Loucy (cell line): ENCODE measurements around the gene MARCKSL1.

Experiments
- H2AFZ ChIP-seq: fragments of 200-600 bp; sonication (generic); 2 replicates; pipeline ENCODE4 v1.6.0; 2016; ENCODE audit warnings: antibody characterized with exemption, mild to moderate bottlenecking, low read length, moderate library complexity
- H3F3A ChIP-seq: fragments of 200-600 bp; 2 replicates; pipeline ENCODE4 v1.6.0; 2016; ENCODE audit warnings: antibody characterized with exemption, low read depth, mild to moderate bottlenecking
- H3K27me3 ChIP-seq: fragments of 200-600 bp; sonication (generic); 2 replicates; pipeline ENCODE4 v1.6.1; 2014; ENCODE audit warnings: low read length, mild to moderate bottlenecking; ENCODE audit not compliant: insufficient read depth, poor library complexity, severe bottlenecking
- H3K36me3 ChIP-seq: fragments of 200-600 bp; sonication (generic); 2 replicates; pipeline ENCODE4 v1.6.1; 2016; ENCODE audit warnings: low read length; ENCODE audit not compliant: insufficient read depth
- H3K4me1 ChIP-seq: fragments of 200-600 bp; sonication (generic); 2 replicates; pipeline ENCODE4 v1.5.1; 2014; ENCODE audit warnings: low read length, mild to moderate bottlenecking; ENCODE audit not compliant: insufficient read depth, poor library complexity, severe bottlenecking
- H3K4me2 ChIP-seq: fragments of 200-600 bp; sonication (generic); 2 replicates; pipeline ENCODE4 v1.6.0; 2014; ENCODE audit warnings: antibody characterized with exemption, low read length, low read depth, mild to moderate bottlenecking; ENCODE audit not compliant: poor library complexity, severe bottlenecking
- H3K4me3 ChIP-seq: fragments of 200-600 bp; sonication (generic); 2 replicates; pipeline ENCODE4 v1.5.1; 2014; ENCODE audit warnings: low read length, mild to moderate bottlenecking, mixed read lengths; ENCODE audit not compliant: poor library complexity, severe bottlenecking
- H3K79me2 ChIP-seq: fragments of 200-600 bp; sonication (generic); 2 replicates; pipeline ENCODE4 v1.6.1; 2014; ENCODE audit warnings: low read length; ENCODE audit not compliant: insufficient read depth
- H3K9ac ChIP-seq: fragments of 200-600 bp; sonication (generic); 2 replicates; pipeline ENCODE4 v1.6.0; 2014; ENCODE audit warnings: mild to moderate bottlenecking, low read depth, low read length, moderate library complexity; ENCODE audit not compliant: poor library complexity, severe bottlenecking
- H3K9me2 ChIP-seq: fragments of 200-600 bp; sonication (generic); replicated peaks from 2 replicates; pipeline ENCODE4 v1.6.1; 2016; ENCODE audit warnings: low read depth, low read length, mixed read lengths
- H3K9me3 ChIP-seq: fragments of 200-600 bp; sonication (generic); 2 replicates; pipeline ENCODE4 v1.6.1; 2014; ENCODE audit warnings: mild to moderate bottlenecking, antibody characterized with exemption, low read length, low read depth; ENCODE audit not compliant: insufficient read depth
- H4K20me1 ChIP-seq: fragments of 200-600 bp; sonication (generic); 2 replicates; pipeline ENCODE4 v1.6.0; 2014; ENCODE audit warnings: antibody characterized with exemption, low read length, mild to moderate bottlenecking; ENCODE audit not compliant: insufficient read depth, poor library complexity, severe bottlenecking
- CTCF ChIP-seq: fragments of 200-600 bp; sonication (generic); conservative IDR thresholded peaks from 2 replicates; pipeline ENCODE4 v1.5.1; 2014; ENCODE audit warnings: mild to moderate bottlenecking, antibody characterized with exemption, low read length
- EZH2phosphoT487 ChIP-seq: fragments of 200-600 bp; IDR thresholded peaks from 2 replicates; pipeline ENCODE4 v1.6.1; 2018; ENCODE audit warnings: antibody characterized with exemption, mild to moderate bottlenecking, moderate library complexity, borderline replicate concordance

The MARCKSL1 gene

DNA sequence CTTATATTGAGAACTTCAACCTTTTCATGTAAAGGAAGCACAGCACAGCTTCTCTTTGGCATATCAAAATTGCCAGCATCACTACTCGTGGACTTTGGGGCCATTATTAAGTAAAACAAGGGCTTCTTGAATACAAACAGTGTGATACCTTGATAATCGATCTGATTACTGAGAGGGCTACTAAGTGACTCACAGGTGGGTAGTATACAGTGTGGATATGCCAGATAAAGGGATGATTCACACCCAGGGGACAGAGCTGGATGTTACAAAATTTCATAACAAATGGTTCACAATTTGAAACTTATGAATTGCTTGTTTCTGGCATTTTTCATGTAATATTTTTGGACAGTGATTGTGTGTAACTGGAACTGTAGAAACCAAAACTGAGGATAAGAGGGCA, 28.7 kb downstream of the MARCKSL1 start:
- H3K4me3 ChIP-seq, result no peak overlapping the region
- H3K27me3 ChIP-seq, result no peaks in the 10 kb centered on the region
- no peak overlapping the region for H2AFZ ChIP-seq
- H3K79me2 ChIP-seq, result peaks cover 99% of the 10 kb centered on the region
- H3K9me3 ChIP-seq, result no peaks in the 10 kb centered on the region
- no peak overlapping the region for H3K9ac ChIP-seq
- no peak overlapping the region for H3K4me2 ChIP-seq
- H3K9me2 ChIP-seq, result no peaks in the 10 kb centered on the region
- H3K4me1 ChIP-seq, result peaks cover 5% of the 10 kb centered on the region
- TF ChIP-seq CTCF (no peak), EZH2phosphoT487 (no peak)
- no peaks in the 10 kb centered on the region for H3F3A ChIP-seq
- peaks cover 61% of the 10 kb centered on the region for H3K36me3 ChIP-seq
- H4K20me1 ChIP-seq, result peaks cover 68% of the 10 kb centered on the region

- H3F3A ChIP-seq, result no peaks in the 10 kb centered on the region
- TF ChIP-seq CTCF (no peak), EZH2phosphoT487 (no peak)
- peaks cover 64% of the 10 kb centered on the region for H4K20me1 ChIP-seq
- no peaks in the 10 kb centered on the region for H3K9me2 ChIP-seq
- H3K27me3 ChIP-seq, result no peaks in the 10 kb centered on the region
- no peaks in the 10 kb centered on the region for H3K9me3 ChIP-seq
- peaks cover 9% of the 10 kb centered on the region for H3K4me1 ChIP-seq
- no peak overlapping the region for H2AFZ ChIP-seq
- no peak overlapping the region for H3K4me3 ChIP-seq
- peaks cover 71% of the 10 kb centered on the region for H3K36me3 ChIP-seq
- no peak overlapping the region for H3K4me2 ChIP-seq
- H3K9ac ChIP-seq, result no peak overlapping the region
- H3K79me2 ChIP-seq, result peaks cover 98% of the 10 kb centered on the region
Measured at GRCh38 chr1:32305310-32305709, 30.7 kb downstream of the MARCKSL1 start.

DNA sequence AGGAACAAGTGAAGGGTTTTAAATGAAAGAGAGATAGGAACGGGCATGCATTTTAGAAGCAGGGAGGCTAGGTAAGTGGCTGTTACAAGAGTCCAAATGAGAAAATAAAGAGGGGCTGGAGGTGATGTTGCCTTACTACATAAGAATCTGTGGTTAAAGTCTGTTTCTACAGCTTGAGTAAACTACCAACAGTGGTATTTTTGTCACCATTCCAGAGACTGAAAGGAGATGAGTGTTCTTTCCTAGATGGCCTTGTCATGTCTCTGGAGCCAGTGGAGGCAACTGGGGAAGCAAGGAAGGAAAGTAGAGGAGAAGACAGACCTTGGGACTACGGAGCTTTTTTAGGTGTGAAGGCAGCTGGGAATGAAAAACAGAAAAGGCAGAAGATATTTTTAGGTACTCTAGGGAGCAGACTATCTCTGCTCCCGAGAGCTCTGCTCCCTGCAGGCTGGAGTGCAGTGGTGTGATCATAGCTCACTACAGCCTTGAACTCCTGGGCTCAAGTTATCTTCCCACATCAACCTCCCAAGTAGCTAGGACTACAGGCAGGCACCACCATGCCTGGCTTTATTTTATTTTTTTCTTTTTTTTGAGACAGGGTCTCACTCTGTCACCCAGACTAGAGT, 31.9 kb downstream of the MARCKSL1 start:
- H2AFZ ChIP-seq, result no peak overlapping the region
- no peak overlapping the region for H3K9ac ChIP-seq
- H3F3A ChIP-seq, result no peaks in the 10 kb centered on the region
- peaks cover 98% of the 10 kb centered on the region for H3K79me2 ChIP-seq
- peaks cover 9% of the 10 kb centered on the region for H3K4me1 ChIP-seq
- TF ChIP-seq EZH2phosphoT487 (no peak), CTCF (no peak)
- peaks cover 63% of the 10 kb centered on the region for H3K36me3 ChIP-seq
- no peaks in the 10 kb centered on the region for H3K9me3 ChIP-seq
- peaks cover 61% of the 10 kb centered on the region for H4K20me1 ChIP-seq
- H3K9me2 ChIP-seq, result no peaks in the 10 kb centered on the region
- no peak overlapping the region for H3K4me2 ChIP-seq
- H3K27me3 ChIP-seq, result no peaks in the 10 kb centered on the region
- H3K4me3 ChIP-seq, result no peak overlapping the region
